ENCODE results near the gene SLC7A6. TPM values are rescaled to one million over a fixed set of nuclear protein-coding genes. Genes with fewer than 3 reads are reported as not detected.

The SLC7A6 gene
- total and polyA plus RNA-seq, 2 of the 13 experiments (the other 11 are each of a cell fraction or from before 2014, with no cell fraction given): 35.8 to 70.8 TPM

DNA sequence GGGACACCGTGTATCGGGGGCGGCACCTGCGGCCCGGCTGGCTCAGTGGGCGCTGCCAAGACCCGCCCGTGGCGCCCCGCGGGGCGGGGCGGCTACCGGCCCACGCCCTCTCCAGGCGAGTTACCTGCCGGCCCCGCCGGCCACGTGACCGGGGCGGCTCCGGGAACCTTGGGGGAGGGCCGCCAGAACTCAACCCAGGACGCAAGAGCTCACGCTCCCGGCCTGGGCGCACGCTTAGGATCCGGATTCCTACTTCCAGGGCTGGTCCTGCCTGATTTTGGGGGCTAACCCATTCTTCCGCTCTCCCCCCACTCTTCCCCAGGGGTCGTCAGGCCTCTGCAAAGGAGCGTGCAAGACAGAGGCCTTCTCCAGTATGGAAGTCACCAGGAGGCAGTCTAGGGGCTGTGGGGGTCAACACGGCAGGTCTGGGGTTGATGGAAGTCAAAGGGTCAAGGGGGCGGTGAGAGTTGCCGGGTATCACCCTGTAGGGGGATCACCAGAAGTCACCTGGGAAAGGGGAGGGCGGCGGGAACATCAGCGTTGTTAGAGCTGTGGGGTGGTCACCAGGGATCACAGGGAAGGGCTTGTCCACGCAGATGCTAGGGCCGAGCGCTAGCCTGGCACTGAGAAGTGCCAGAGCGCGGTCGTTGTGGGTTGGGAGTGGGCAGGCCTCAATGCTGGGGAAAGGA lies 28.0 kb upstream of the SLC7A6 start (continued):
- TF ChIP-seq, protein P1, sequence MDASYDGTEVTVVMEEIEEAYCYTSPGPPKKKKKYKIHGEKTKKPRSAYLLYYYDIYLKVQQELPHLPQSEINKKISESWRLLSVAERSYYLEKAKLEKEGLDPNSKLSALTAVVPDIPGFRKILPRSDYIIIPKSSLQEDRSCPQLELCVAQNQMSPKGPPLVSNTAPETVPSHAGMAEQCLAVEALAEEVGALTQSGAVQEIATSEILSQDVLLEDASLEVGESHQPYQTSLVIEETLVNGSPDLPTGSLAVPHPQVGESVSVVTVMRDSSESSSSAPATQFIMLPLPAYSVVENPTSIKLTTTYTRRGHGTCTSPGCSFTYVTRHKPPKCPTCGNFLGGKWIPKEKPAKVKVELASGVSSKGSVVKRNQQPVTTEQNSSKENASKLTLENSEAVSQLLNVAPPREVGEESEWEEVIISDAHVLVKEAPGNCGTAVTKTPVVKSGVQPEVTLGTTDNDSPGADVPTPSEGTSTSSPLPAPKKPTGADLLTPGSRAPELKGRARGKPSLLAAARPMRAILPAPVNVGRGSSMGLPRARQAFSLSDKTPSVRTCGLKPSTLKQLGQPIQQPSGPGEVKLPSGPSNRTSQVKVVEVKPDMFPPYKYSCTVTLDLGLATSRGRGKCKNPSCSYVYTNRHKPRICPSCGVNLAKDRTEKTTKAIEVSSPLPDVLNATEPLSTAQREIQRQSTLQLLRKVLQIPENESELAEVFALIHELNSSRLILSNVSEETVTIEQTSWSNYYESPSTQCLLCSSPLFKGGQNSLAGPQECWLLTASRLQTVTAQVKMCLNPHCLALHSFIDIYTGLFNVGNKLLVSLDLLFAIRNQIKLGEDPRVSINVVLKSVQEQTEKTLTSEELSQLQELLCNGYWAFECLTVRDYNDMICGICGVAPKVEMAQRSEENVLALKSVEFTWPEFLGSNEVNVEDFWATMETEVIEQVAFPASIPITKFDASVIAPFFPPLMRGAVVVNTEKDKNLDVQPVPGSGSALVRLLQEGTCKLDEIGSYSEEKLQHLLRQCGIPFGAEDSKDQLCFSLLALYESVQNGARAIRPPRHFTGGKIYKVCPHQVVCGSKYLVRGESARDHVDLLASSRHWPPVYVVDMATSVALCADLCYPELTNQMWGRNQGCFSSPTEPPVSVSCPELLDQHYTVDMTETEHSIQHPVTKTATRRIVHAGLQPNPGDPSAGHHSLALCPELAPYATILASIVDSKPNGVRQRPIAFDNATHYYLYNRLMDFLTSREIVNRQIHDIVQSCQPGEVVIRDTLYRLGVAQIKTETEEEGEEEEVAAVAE (CRISPR knock-in tag; IDR thresholded peaks at IDR 0.05; ENCODE audit: borderline replicate concordance): 0 out of 2 replicates have a peak, but pooled peaks have one; percentile 29
- TF ChIP-seq SIN3B (IDR thresholded peaks at IDR 0.05; ENCODE audit: low read length): no peak
- no peak for TF ChIP-seq ZNF264 (CRISPR knock-in tag; IDR thresholded peaks at IDR 0.05)
- TF ChIP-seq ZFYVE20 (CRISPR knock-in tag; IDR thresholded peaks at IDR 0.05; ENCODE audit: borderline replicate concordance, low read depth): no peak
- no peak for TF ChIP-seq JARID2 (CRISPR knock-in tag; IDR thresholded peaks at IDR 0.05; ENCODE audit: insufficient replicate concordance)
- TF ChIP-seq, protein P2, sequence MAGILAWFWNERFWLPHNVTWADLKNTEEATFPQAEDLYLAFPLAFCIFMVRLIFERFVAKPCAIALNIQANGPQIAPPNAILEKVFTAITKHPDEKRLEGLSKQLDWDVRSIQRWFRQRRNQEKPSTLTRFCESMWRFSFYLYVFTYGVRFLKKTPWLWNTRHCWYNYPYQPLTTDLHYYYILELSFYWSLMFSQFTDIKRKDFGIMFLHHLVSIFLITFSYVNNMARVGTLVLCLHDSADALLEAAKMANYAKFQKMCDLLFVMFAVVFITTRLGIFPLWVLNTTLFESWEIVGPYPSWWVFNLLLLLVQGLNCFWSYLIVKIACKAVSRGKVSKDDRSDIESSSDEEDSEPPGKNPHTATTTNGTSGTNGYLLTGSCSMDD (CRISPR knock-in tag; IDR thresholded peaks at IDR 0.05): 0 out of 2 replicates have a peak, but pooled peaks have one; percentile 23
- TF ChIP-seq DMAP1 (CRISPR knock-in tag; IDR thresholded peaks at IDR 0.05): no peak; the same call in 1 of the 2 replicates
- TF ChIP-seq ZNF20 (CRISPR knock-in tag; IDR thresholded peaks at IDR 0.05): peak; percentile 80; the same call in 1 of the 2 replicates
- TF ChIP-seq, protein P3, sequence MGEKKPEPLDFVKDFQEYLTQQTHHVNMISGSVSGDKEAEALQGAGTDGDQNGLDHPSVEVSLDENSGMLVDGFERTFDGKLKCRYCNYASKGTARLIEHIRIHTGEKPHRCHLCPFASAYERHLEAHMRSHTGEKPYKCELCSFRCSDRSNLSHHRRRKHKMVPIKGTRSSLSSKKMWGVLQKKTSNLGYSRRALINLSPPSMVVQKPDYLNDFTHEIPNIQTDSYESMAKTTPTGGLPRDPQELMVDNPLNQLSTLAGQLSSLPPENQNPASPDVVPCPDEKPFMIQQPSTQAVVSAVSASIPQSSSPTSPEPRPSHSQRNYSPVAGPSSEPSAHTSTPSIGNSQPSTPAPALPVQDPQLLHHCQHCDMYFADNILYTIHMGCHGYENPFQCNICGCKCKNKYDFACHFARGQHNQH (CRISPR knock-in tag; IDR thresholded peaks at IDR 0.05): peak; percentile 30
- peak; percentile 84; the same call in 1 of the 2 replicates for TF ChIP-seq ZSCAN29 (CRISPR knock-in tag; conservative IDR thresholded peaks at IDR 0.05)
- TF ChIP-seq, protein P4, sequence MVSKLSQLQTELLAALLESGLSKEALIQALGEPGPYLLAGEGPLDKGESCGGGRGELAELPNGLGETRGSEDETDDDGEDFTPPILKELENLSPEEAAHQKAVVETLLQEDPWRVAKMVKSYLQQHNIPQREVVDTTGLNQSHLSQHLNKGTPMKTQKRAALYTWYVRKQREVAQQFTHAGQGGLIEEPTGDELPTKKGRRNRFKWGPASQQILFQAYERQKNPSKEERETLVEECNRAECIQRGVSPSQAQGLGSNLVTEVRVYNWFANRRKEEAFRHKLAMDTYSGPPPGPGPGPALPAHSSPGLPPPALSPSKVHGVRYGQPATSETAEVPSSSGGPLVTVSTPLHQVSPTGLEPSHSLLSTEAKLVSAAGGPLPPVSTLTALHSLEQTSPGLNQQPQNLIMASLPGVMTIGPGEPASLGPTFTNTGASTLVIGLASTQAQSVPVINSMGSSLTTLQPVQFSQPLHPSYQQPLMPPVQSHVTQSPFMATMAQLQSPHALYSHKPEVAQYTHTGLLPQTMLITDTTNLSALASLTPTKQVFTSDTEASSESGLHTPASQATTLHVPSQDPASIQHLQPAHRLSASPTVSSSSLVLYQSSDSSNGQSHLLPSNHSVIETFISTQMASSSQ (IDR thresholded peaks at IDR 0.05; ENCODE audit: low read depth): no peak
- TF ChIP-seq, protein P4 (CRISPR knock-in tag; IDR thresholded peaks at IDR 0.05; ENCODE audit: borderline replicate concordance): peak; percentile 51; the same call in 1 of the 2 replicates
- TF ChIP-seq MATR3 (CRISPR knock-in tag; IDR thresholded peaks at IDR 0.05): no peak
- TF ChIP-seq HNF4A (CRISPR knock-in tag; IDR thresholded peaks at IDR 0.05): 0 out of 2 replicates have a peak, but pooled peaks have one; percentile 6
- TF ChIP-seq MEF2D (CRISPR knock-in tag; IDR thresholded peaks at IDR 0.05): 0 out of 2 replicates have a peak, but pooled peaks have one; percentile 44
- TF ChIP-seq MTF2 (CRISPR knock-in tag; IDR thresholded peaks at IDR 0.05; ENCODE audit: borderline replicate concordance): no peak
- TF ChIP-seq, protein P5, sequence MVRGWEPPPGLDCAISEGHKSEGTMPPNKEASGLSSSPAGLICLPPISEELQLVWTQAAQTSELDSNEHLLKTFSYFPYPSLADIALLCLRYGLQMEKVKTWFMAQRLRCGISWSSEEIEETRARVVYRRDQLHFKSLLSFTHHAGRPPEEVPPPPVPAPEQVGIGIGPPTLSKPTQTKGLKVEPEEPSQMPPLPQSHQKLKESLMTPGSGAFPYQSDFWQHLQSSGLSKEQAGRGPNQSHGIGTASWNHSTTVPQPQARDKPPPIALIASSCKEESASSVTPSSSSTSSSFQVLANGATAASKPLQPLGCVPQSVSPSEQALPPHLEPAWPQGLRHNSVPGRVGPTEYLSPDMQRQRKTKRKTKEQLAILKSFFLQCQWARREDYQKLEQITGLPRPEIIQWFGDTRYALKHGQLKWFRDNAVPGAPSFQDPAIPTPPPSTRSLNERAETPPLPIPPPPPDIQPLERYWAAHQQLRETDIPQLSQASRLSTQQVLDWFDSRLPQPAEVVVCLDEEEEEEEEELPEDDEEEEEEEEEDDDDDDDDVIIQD (CRISPR knock-in tag; IDR thresholded peaks at IDR 0.05; ENCODE audit: low read depth): 0 out of 2 replicates have a peak, but pooled peaks have one; percentile 25
